ENCODE results near the gene TMEM128.

DNA sequence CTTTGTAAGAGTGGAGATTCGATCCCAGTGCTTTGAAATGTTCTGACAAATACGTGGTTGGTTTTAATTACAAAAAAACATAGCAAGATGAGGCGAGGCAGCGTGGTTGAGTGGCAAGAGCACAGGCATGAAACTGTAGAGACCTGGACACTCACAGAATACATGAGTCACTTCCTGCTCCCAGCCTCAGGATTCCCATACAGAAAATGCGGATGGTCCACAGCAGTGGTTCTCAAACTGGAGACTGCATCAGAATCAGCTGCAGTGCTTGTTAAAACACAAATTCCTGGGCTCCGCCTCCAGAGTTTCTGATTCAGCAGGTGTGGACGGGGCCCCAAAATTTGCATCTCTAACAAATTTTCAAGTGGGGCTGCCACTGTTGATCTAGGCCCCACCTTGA is 31.4 kb downstream of the TMEM128 start:
- TF ChIP-seq, protein P1, sequence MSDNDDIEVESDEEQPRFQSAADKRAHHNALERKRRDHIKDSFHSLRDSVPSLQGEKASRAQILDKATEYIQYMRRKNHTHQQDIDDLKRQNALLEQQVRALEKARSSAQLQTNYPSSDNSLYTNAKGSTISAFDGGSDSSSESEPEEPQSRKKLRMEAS (IDR thresholded peaks at IDR 0.05; ENCODE audit: low read depth): no peak
- TF ChIP-seq, protein P2, sequence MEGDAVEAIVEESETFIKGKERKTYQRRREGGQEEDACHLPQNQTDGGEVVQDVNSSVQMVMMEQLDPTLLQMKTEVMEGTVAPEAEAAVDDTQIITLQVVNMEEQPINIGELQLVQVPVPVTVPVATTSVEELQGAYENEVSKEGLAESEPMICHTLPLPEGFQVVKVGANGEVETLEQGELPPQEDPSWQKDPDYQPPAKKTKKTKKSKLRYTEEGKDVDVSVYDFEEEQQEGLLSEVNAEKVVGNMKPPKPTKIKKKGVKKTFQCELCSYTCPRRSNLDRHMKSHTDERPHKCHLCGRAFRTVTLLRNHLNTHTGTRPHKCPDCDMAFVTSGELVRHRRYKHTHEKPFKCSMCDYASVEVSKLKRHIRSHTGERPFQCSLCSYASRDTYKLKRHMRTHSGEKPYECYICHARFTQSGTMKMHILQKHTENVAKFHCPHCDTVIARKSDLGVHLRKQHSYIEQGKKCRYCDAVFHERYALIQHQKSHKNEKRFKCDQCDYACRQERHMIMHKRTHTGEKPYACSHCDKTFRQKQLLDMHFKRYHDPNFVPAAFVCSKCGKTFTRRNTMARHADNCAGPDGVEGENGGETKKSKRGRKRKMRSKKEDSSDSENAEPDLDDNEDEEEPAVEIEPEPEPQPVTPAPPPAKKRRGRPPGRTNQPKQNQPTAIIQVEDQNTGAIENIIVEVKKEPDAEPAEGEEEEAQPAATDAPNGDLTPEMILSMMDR (IDR thresholded peaks at IDR 0.05): no peak
- no peak for TF ChIP-seq CHD2 (IDR thresholded peaks at IDR 0.05; ENCODE audit: low read length, partially characterized antibody)

Measured in SK-N-SH (cell line).